CD4-positive, alpha-beta T cell treated with Interleukin-10 for 1 hour (primary cell): ENCODE data around the gene RGS2.
A peak's percentile ranks its signal among the peaks of the same experiment; 100 is the strongest.

Experiments
- DNase-seq: peaks from one replicate; pipeline ENCODE4 v3.0.0-alpha.2; 2020

Gene RGS2

GRCh38 chr1:192797143-192797542 lies 11.7 kb upstream of the RGS2 start:
- DNase-seq, result no peak

- no peak for DNase-seq
These were observed 10.9 kb upstream of the RGS2 start for GRCh38 chr1:192797891-192798290.

GRCh38 chr1:192801451-192801850 lies 7.4 kb upstream of the RGS2 start:
- no peak for DNase-seq

- no peak for DNase-seq
These were observed 6.4 kb upstream of the RGS2 start for GRCh38 chr1:192802406-192802805.

GRCh38 chr1:192803501-192803900 lies 5.3 kb upstream of the RGS2 start:
- DNase-seq, result no peak

- peak; percentile 82 for DNase-seq
These were observed 3.0 kb upstream of the RGS2 start for GRCh38 chr1:192805832-192806323.

- peak; percentile 39 for DNase-seq
These were observed 1.4 kb upstream of the RGS2 start for GRCh38 chr1:192807211-192808162.

GRCh38 chr1:192808163-192808517 lies 699 bp upstream of the RGS2 start:
- no peak for DNase-seq

GRCh38 chr1:192809307-192810252 lies 741 bp downstream of the RGS2 start:
- peak; percentile 65 for DNase-seq

- DNase-seq, result no peak
These were observed 1.5 kb downstream of the RGS2 start for GRCh38 chr1:192810253-192810880.

- DNase-seq, result no peak
These were observed 2.2 kb downstream of the RGS2 start for GRCh38 chr1:192811006-192811405.

- DNase-seq, result no peak
These were observed 2.9 kb downstream of the RGS2 start for GRCh38 chr1:192811594-192812239.

- DNase-seq, result no peak
These were observed 3.8 kb downstream of the RGS2 start for GRCh38 chr1:192812420-192813209.

- no peak for DNase-seq
These were observed 6.0 kb downstream of the RGS2 start for GRCh38 chr1:192814805-192815204.

- DNase-seq, result no peak
These were observed 8.4 kb downstream of the RGS2 start for GRCh38 chr1:192817246-192817645.

- DNase-seq, result no peak
These were observed 12.5 kb downstream of the RGS2 start for GRCh38 chr1:192821296-192821695.

- no peak for DNase-seq
These were observed 15.7 kb downstream of the RGS2 start for GRCh38 chr1:192824511-192824910.

- DNase-seq, result no peak
These were observed 18.1 kb downstream of the RGS2 start for GRCh38 chr1:192826791-192827546.

- no peak for DNase-seq
These were observed 21.9 kb downstream of the RGS2 start for GRCh38 chr1:192830595-192831246.

- DNase-seq, result no peak
These were observed 23.0 kb downstream of the RGS2 start for GRCh38 chr1:192831706-192832355.
